Pancreas (tissue), 10 donors: ENCODE data around the gene GRIK1. TPM values are rescaled to one million over a fixed set of nuclear protein-coding genes. Genes with fewer than 3 reads are reported as not detected.

Experiments used
- ATAC-seq, 4 donors: fragments of 200-7000 bp; cut with Tn5 transposase; one replicate each; pipeline versions ENCODE4 v1.8.0 to v1.9.1; 2020; ENCODE audit warnings: mild to moderate bottlenecking in 4 of 4, moderate library complexity in 4 of 4
- DNase-seq, 6 donors: peaks; one replicate each; pipeline ENCODE4 v3.0.0-alpha.2; 2020
- FAIRE-seq: peaks from 2 replicates; lab custom pipeline; 2012; peaks lifted over from hg19 to GRCh38; lab: Jason Lieb, UNC
- H3K27ac ChIP-seq, 4 donors: fragments of 200-600 bp; sonication (generic); 1 replicate in 3 of 4; 2 replicates in 1 of 4; pipeline versions ENCODE4 v1.5.0 to v1.8.0; 2020
- H3K27me3 ChIP-seq, 4 donors: fragments of 200-600 bp; one replicate each; pipeline ENCODE4 v1.8.0; 2021
- H3K36me3 ChIP-seq, 3 donors: fragments of 200-600 bp; sonication (generic) in 1 of 3; one replicate each; pipeline versions ENCODE4 v1.5.0 to v1.8.0; 2020 to 2021
- H3K4me1 ChIP-seq, 3 donors: fragments of 200-600 bp; one replicate each; pipeline ENCODE4 v1.8.0; 2021
- H3K4me3 ChIP-seq, 4 donors: fragments of 200-600 bp; sonication (generic) in 2 of 4; one replicate each; pipeline versions ENCODE4 v1.5.0 to v1.8.0; 2020 to 2021
- H3K9me3 ChIP-seq, 4 donors: fragments of 200-600 bp; one replicate each; pipeline ENCODE4 v1.8.0; 2021
- WGBS, 2 donors: extraction: QIAGEN DNeasy Blood & Tissue Kit; methylation state at CpG; one replicate each; pipeline ENCODE4 v1.1.7; 2013; 5-methylcytosine and 5-hydroxymethylcytosine counted together
- intact Hi-C, 3 donors: fragments of 100-400 bp; cut with DNase I; formaldehyde crosslinking; loops; one replicate each; pipeline versions ENCODE4 v1.11.1 to v1.14.2; 2022
- polyA plus RNA-seq, 2 donors: library from polyadenylated mRNA; stranded (reverse); fragments of 200-250 nt; gene quantifications; one replicate each; pipeline ENCODE4 v1.2.3, GENCODE V29; 2013
- total RNA-seq, 6 donors: library from RNA; stranded (reverse); fragmentation: NEBNext Ultra II Directional in 4 of 6; extraction: Animal tissue kit (Norgen Biotek cat#: 25700) in 4 of 6; gene quantifications; one replicate each; pipeline versions ENCODE4 v1.2.1 to v1.2.4, GENCODE V29; 2021 to 2023
- TF ChIP-seq, protein P1 (sequence below), 4 donors: fragments of 200-600 bp; sonication (generic) in 3 of 4; IDR thresholded peaks; one replicate each; pipeline versions ENCODE4 v1.5.0 to v1.8.0; 2021; ENCODE audit warnings: antibody characterized with exemption in 4 of 4
- donor health status: healthy with polysubstance abuse.
- donor health status: DM: no; HTN: no; CAD: no; lungs with moderate emphysema.
- donor health status: DM: no; HTN: no; CAD: no.
- donor health status: control.
- donor health status: control.
- donor health status: Bipolar disorder and iron deficiency.
- donor health status: DM: yes; HTN: yes; CAD: no.
- donor health status: DM: no; HTN: no; CAD: no.
- donor health status: DM: no; HTN: no; CAD: no.
- donor health status: DM: yes; HTN: yes; CAD: no.

GRIK1 gene
- total and polyA plus RNA-seq, 8 donors: 0.02 to 0.09 (median 0.08) TPM; not detected in 5

DNA sequence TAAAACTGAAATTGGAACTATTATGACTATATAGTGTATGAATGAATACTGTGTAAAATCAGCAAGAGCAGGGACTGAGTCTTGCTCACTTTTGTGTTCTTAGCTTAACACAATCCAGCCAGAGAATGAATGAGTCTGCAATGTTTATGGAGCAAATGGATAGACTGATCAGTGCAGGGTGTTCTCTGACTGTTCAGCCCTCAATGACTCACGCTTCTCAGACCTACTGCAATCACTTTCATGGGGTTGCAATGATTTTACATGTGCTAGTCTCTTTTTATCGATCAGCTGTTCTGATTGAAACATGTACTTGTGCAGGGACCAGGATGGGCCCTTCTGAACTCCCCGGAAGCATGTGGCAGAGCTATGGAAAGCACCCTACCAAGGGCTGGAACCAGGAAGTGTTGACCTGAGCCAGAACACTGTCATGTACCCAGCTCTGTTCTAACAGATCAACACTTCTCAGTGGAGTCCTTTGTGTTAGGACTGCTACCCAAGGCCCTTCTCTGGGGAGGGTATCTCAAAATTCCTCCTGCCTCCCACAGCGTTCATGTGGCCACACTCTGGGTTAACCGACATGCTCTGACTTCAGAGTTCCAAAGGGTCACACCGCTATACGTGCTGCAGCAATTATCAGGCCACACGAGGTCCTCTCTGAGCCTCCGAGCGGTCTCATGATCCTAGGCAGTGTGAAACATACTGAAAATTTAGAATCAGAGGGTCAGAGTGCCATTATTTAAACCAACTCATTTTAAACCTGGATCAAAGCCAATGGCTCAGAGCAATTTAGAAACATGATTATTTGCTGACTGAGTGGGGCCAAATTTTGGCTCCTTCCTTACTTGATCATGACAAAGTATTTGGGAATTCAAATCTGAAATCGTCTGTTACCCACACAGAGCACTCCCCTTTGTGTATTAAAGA, 35.2 kb downstream of the GRIK1 start:
- H3K27me3 ChIP-seq: no peaks in the 10 kb centered on the region
- no peaks in the 10 kb centered on the region for H3K36me3 ChIP-seq
- 79 to 82% methylated on average over 11 of the region's 11 CpGs for WGBS, 2 donors
- no peaks in the 10 kb centered on the region for H3K9me3 ChIP-seq
- ATAC-seq (no peak), FAIRE-seq (no peak), DNase-seq (peak in 1 of 6 donors; percentile 6)
- H3K4me1 ChIP-seq: no peaks in the 10 kb centered on the region
- no peak overlapping the region for H3K4me3 ChIP-seq
- intact Hi-C loops: no loop called here
- no peak overlapping the region for H3K27ac ChIP-seq
- TF ChIP-seq, protein P1, sequence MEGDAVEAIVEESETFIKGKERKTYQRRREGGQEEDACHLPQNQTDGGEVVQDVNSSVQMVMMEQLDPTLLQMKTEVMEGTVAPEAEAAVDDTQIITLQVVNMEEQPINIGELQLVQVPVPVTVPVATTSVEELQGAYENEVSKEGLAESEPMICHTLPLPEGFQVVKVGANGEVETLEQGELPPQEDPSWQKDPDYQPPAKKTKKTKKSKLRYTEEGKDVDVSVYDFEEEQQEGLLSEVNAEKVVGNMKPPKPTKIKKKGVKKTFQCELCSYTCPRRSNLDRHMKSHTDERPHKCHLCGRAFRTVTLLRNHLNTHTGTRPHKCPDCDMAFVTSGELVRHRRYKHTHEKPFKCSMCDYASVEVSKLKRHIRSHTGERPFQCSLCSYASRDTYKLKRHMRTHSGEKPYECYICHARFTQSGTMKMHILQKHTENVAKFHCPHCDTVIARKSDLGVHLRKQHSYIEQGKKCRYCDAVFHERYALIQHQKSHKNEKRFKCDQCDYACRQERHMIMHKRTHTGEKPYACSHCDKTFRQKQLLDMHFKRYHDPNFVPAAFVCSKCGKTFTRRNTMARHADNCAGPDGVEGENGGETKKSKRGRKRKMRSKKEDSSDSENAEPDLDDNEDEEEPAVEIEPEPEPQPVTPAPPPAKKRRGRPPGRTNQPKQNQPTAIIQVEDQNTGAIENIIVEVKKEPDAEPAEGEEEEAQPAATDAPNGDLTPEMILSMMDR (IDR thresholded peaks at IDR 0.05): no peak

DNA sequence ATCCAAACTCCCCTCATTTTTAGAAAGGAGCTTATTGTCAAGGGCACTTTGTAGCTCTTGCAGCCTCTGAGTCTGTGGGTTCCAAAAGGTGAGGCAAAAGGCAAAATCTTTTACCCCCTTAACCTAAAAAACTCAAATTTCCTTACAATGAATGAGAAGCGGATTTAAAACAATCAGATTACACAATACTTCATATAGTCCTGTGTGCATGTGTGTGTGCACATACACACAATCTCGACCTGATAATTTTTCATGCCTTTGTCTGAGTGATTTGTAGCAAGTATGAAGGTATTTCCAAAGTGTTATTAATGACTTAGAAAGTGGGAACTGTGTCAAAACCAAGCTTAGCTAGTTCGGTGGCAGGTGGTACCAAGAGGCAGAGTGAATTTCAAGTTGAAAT, 42.9 kb downstream of the GRIK1 start:
- 52 to 54% methylated on average over 3 of the region's 3 CpGs for WGBS, 2 donors
- H3K36me3 ChIP-seq: no peaks in the 10 kb centered on the region
- no peaks in the 10 kb centered on the region for H3K27me3 ChIP-seq
- DNase-seq (no peak), ATAC-seq (no peak), FAIRE-seq (no peak)
- no peak overlapping the region for H3K4me3 ChIP-seq
- H3K4me1 ChIP-seq: no peaks in the 10 kb centered on the region
- no peak overlapping the region for H3K27ac ChIP-seq
- H3K9me3 ChIP-seq: no peaks in the 10 kb centered on the region
- TF ChIP-seq, protein P1 (IDR thresholded peaks at IDR 0.05): no peak
- intact Hi-C loops: no loop called here

DNA sequence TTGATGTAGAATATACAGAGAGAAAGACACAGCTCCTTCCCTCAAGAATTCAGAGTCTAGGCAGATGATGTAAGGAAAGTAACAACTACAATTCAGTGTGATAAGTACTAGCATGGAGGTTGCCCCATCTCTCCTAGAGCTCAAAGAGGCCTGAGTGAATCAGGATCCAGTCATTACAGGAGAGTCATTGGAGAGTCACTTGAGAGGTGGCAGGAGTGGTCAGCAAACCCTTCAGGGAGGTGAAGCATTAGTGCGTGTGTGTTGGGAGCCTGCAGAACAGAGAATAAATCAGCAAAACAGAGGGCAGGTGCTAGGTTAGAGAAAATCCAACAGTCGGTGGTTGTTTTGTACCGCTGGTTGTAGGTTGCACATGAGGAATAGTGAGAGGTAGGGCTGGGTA, 46.1 kb downstream of the GRIK1 start:
- ATAC-seq: no peak
- DNase-seq: no peak
- no peaks in the 10 kb centered on the region for H3K27me3 ChIP-seq

DNA sequence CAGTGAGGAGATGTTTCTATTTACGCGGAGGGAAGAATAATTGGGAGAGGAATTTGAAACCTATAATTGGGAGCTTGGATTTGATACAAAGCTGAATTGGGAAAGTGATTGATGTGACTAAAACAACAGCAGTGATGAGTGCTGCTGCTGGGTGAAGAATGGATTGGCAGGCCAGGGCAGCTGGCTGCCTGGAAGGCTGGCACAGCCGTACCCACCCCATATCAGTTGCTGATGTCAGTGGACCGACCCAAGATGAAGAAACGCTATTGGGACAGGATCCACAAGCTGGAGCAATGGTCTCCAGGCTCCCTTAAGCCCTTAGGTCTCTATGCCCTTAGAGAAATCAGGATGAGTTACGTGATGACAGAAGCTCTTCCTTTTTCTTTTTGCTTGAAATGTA, 47.4 kb downstream of the GRIK1 start:
- Histone ChIP-seq H3K27me3 (no peaks in the 10 kb centered on the region), H3K4me3 (no peak overlapping the region), H3K36me3 (no peaks in the 10 kb centered on the region), H3K27ac (no peak overlapping the region), H3K9me3 (no peaks in the 10 kb centered on the region), H3K4me1 (no peaks in the 10 kb centered on the region)
- ATAC-seq (no peak), FAIRE-seq (no peak), DNase-seq (no peak)
- TF ChIP-seq, protein P1 (IDR thresholded peaks at IDR 0.05): no peak
- intact Hi-C loops: no loop called here
- 88% methylated on average over 6 of the region's 6 CpGs for WGBS, 2 donors

More for the DNA sequence above, 46.1 kb downstream of the GRIK1 start:
- Histone ChIP-seq H3K4me3 (no peak overlapping the region), H3K4me1 (no peaks in the 10 kb centered on the region), H3K9me3 (no peaks in the 10 kb centered on the region), H3K36me3 (no peaks in the 10 kb centered on the region), H3K27ac (no peak overlapping the region)
- no peak for FAIRE-seq
- TF ChIP-seq, protein P1 (IDR thresholded peaks at IDR 0.05): no peak
- intact Hi-C loops: no loop called here
- WGBS, 2 donors: 92 to 93% methylated on average over 3 of the region's 3 CpGs

DNA sequence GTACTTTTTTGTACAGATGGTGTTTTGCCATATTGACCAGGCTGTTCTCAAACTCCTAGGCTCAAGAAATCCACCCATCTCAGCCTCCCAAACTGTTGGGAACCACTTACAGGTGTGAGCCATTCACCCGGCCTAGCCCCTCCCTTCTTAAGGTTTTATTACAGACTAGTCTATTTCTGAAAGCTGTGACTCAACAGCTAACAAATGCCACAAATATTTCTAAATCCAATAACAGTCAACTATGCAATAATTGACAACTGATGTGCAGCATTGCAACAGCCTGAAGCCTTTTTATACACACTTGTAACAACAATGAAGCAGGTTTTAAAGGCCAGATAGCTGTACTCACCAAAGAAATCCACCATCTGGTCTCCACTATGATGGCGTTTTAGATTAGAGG, 51.4 kb downstream of the GRIK1 start:
- WGBS, 2 donors: 69 to 79% methylated on average over 2 of the region's 2 CpGs
- TF ChIP-seq, protein P1 (IDR thresholded peaks at IDR 0.05): no peak
- no peak for FAIRE-seq
- no peak for ATAC-seq
- no peak overlapping the region for H3K27ac ChIP-seq
- H3K4me1 ChIP-seq: no peaks in the 10 kb centered on the region
- no peaks in the 10 kb centered on the region for H3K27me3 ChIP-seq
- intact Hi-C loops: no loop called here
- DNase-seq: no peak
- no peaks in the 10 kb centered on the region for H3K36me3 ChIP-seq
- no peak overlapping the region for H3K4me3 ChIP-seq
- H3K9me3 ChIP-seq: no peaks in the 10 kb centered on the region
